ENCODE measurements around the gene DUSP21. TPM values are rescaled to one million over a fixed set of nuclear protein-coding genes. Genes with fewer than 3 reads are reported as not detected.

The DUSP21 gene
- total and polyA plus RNA-seq, 11 donors, result not detected

GRCh38 chrX:44873415-44874276 lies 29.8 kb downstream of the DUSP21 start:
- ATAC-seq, result peak in 2 of 4 donors; percentile 39 to 43
- Histone ChIP-seq H3K9me3 (no peaks in the 10 kb centered on the region), H3K27ac (peak overlapping the region; percentile 92 to 100 (median 97)), H3K36me3 (no peaks in the 10 kb centered on the region), H3K27me3 (no peaks in the 10 kb centered on the region), H3K4me3 (peak overlapping the region; percentile 55 to 94 (median 86)), H3K4me1 (peaks cover 0 to 51% (median 11%) of the 10 kb centered on the region in 12 donors)
- TF ChIP-seq, protein P1, sequence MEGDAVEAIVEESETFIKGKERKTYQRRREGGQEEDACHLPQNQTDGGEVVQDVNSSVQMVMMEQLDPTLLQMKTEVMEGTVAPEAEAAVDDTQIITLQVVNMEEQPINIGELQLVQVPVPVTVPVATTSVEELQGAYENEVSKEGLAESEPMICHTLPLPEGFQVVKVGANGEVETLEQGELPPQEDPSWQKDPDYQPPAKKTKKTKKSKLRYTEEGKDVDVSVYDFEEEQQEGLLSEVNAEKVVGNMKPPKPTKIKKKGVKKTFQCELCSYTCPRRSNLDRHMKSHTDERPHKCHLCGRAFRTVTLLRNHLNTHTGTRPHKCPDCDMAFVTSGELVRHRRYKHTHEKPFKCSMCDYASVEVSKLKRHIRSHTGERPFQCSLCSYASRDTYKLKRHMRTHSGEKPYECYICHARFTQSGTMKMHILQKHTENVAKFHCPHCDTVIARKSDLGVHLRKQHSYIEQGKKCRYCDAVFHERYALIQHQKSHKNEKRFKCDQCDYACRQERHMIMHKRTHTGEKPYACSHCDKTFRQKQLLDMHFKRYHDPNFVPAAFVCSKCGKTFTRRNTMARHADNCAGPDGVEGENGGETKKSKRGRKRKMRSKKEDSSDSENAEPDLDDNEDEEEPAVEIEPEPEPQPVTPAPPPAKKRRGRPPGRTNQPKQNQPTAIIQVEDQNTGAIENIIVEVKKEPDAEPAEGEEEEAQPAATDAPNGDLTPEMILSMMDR (IDR thresholded peaks at IDR 0.05), result peak in 2 of 12 donors; percentile 14 to 15
- no peak for TF ChIP-seq POLR2A (IDR thresholded peaks at IDR 0.05)
- peak; percentile 47 to 73 (median 69) for DNase-seq
- 0 to 1% (median 0%) methylated on average over 17 to 99 of the region's 99 CpGs for WGBS, 4 donors
- intact Hi-C loops (cut with DNase I), result loop anchor here in 9 of 10 donors (2.0 to 10.0 kb wide), 6 partner anchors 81 to 201 kb away; no protein-coding TSS in a partner anchor

- DNase-seq (peak in 3 of 5 donors; percentile 20 to 40 (median 40)), ATAC-seq (peak in 2 of 4 donors; percentile 20 to 27)
- peaks cover 0 to 61% (median 11%) of the 10 kb centered on the region in 12 donors for H3K4me1 ChIP-seq
- H3K4me3 ChIP-seq, result peak overlapping the region; percentile 55 to 94 (median 86)
- H3K27me3 ChIP-seq, result no peaks in the 10 kb centered on the region
- no peaks in the 10 kb centered on the region for H3K9me3 ChIP-seq
- TF ChIP-seq, protein P1 (IDR thresholded peaks at IDR 0.05), result no peak
- no peak for TF ChIP-seq POLR2A (IDR thresholded peaks at IDR 0.05)
- 0 to 2% (median 0%) methylated on average over 14 of the region's 14 CpGs for WGBS, 4 donors
- peak overlapping the region; percentile 92 to 100 (median 97) for H3K27ac ChIP-seq
- no peaks in the 10 kb centered on the region for H3K36me3 ChIP-seq
- intact Hi-C loops (cut with DNase I), result loop anchor here in 8 of 10 donors (5.0 to 10.0 kb wide), 5 partner anchors 80 to 200 kb away; no protein-coding TSS in a partner anchor
Measured at GRCh38 chrX:44874420-44875184, 30.8 kb downstream of the DUSP21 start.

DNA sequence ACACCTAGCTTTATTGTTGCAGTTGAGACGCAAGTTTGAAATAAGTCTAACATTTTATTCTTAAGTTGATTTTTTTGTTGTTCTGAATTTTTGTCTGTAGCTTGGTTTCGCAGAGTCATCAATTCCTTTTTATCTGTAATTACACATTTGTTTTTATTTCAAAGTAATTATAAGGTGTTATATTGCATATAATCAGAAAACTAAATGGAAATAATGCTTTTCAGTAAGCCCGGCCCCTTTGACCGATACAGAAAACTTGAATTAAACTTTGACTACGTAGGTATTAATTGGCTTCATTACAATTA lies 31.3 kb downstream of the DUSP21 start:
- TF ChIP-seq, protein P1 (IDR thresholded peaks at IDR 0.05), result no peak
- no peak for TF ChIP-seq POLR2A (IDR thresholded peaks at IDR 0.05)
- H3K9me3 ChIP-seq, result no peaks in the 10 kb centered on the region
- H3K4me1 ChIP-seq, result peaks cover 0 to 62% (median 11%) of the 10 kb centered on the region in 12 donors
- peak overlapping the region; percentile 55 to 94 (median 86) for H3K4me3 ChIP-seq
- ATAC-seq (no peak), DNase-seq (no peak)
- no peaks in the 10 kb centered on the region for H3K36me3 ChIP-seq
- 6 to 18% (median 12%) methylated on average over 5 of the region's 5 CpGs for WGBS, 4 donors
- no peaks in the 10 kb centered on the region for H3K27me3 ChIP-seq
- intact Hi-C loops (cut with DNase I), result loop anchor here in 3 of 10 donors (10.0 kb wide), 3 partner anchors 80 to 200 kb away; no protein-coding TSS in a partner anchor
- peak overlapping the region in 10 of 12 donors; percentile 96 to 100 (median 98) for H3K27ac ChIP-seq

Data from heart left ventricle (tissue), 16 donors.